T-helper 17 cell (primary cell): Measurements from ENCODE around the gene ALDH16A1. TPM values are rescaled to one million over a fixed set of nuclear protein-coding genes. Genes with fewer than 3 reads are reported as not detected.
"Not testable (repeated sequence)": the region's sequence is repeated elsewhere in the genome, so short reads cannot be mapped to it uniquely, and the experiment has no call there.

ENCODE experiments used
- ATAC-seq: fragments of 150-1000 bp; cut with Tn5 transposase; 2 replicates; pipeline ENCODE4 v1.10.0; 2021; ENCODE audit warnings: mild to moderate bottlenecking, moderate library complexity
- DNase-seq, 3 donors: peaks; one replicate each; pipeline versions ENCODE4 v3.0.0 to v3.0.0-alpha.2; 2020 to 2021
- H3K9me3 ChIP-seq: one replicate; pipeline ENCODE4 v1.7.0; 2013; ENCODE audit warnings: low read length, mild to moderate bottlenecking; ENCODE audit not compliant: control insufficient read depth, poor library complexity, severe bottlenecking
- H3K27ac Mint-ChIP-seq: one replicate; pipeline ENCODE4 v1.8.0; 2022; ENCODE audit warnings: mild to moderate bottlenecking, moderate library complexity, mixed read lengths
- H3K27me3 Mint-ChIP-seq: one replicate; pipeline ENCODE4 v1.8.0; 2022; ENCODE audit warnings: mixed read lengths
- H3K36me3 Mint-ChIP-seq: one replicate; pipeline ENCODE4 v1.8.0; 2022; ENCODE audit warnings: low read depth, mixed read lengths
- H3K4me1 Mint-ChIP-seq: one replicate; pipeline ENCODE4 v1.8.0; 2022; ENCODE audit warnings: mild to moderate bottlenecking, mixed read lengths
- H3K4me3 Mint-ChIP-seq: one replicate; pipeline ENCODE4 v1.8.0; 2022; ENCODE audit warnings: mild to moderate bottlenecking, moderate library complexity, mixed read lengths
- total RNA-seq, 4 donors: library from RNA in 2 of 4; stranded (reverse) in 2 of 4; gene quantifications; one replicate each; pipeline ENCODE4 v1.2.3 and lab custom pipeline; 2022 to 2026

Gene ALDH16A1
- total RNA-seq, 2 donors from 2014 or later = 34.8 to 38.0 TPM

DNA sequence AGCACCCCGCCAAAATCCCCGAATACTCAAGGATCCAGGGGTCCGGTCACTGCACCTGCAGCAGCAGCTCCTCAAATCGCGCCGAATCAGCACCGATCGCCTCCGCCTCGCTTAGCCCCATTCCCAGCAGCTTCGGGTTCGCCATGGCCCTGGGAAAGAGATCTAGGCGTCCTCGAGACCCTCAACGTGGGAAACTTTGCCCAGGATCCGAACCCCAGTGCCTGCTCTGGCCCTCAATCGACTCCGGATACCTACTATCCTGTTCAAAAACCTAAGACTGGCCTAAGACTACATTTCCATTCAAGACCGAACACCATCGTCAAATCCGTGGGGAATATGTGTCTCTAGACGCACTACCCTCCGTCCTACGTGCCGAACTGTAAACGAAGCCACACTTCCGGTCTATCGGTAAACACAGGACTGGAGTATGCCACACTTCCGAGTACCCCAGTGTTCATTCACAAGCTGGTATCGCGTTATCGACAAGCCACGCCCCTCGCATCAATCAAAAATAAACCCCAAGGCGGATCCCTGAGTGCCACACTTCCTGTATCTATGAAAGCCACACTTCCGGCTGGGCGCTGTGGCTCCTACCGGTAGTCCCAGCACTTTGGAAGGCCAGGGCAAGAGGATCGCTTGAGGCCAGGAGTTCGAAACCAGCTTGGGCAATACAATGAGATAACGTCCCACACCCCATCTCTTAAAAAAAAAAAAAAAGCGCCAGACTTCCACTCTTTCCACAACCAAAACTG is 1.4 kb upstream of the ALDH16A1 start, which contains the start of gene PIH1D1:
PIH1D1 (minus strand) TSS at position 385 of the 752 bp plus-strand sequence; CDS start at position 145, 240 bp downstream.
- Mint-ChIP-seq H3K4me3 (peak within 1 kb of the TSS; percentile 99), H3K36me3 (peaks cover 4% of the 10 kb centered on the region), H3K27ac (peak within 1 kb of the TSS; percentile 99), H3K4me1 (peaks cover 42% of the 10 kb centered on the region), H3K27me3 (no peaks in the 10 kb centered on the region)
- DNase-seq (peak; percentile 75 to 87 (median 83)), ATAC-seq (peak; percentile 62)
- H3K9me3 ChIP-seq = no peaks in the 10 kb centered on the region

DNA sequence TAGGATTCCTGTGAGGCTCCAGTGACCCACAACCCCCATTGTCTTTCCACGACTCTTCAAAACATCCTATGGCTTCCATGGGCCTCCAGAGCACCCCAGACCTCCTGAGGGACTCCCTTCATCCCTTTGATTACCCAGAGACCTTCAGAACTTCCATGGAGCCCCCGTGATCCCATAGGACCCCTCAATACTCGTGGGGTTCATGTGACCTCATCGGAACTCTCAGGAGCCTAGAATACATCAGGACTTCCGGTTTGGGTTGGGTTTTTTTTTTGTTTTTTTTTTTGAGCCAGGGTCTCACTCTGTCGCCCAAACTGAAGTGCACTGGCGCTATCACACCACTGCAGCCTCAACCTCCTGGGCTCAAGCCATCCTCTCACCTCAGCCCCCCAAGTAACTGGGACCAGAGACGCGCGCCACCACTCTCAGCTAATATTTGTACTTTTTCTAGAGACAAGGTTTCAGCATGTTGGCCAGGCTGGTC is 774 bp downstream of the ALDH16A1 start:
- peak overlapping the region; percentile 99 for H3K27ac Mint-ChIP-seq

DNA sequence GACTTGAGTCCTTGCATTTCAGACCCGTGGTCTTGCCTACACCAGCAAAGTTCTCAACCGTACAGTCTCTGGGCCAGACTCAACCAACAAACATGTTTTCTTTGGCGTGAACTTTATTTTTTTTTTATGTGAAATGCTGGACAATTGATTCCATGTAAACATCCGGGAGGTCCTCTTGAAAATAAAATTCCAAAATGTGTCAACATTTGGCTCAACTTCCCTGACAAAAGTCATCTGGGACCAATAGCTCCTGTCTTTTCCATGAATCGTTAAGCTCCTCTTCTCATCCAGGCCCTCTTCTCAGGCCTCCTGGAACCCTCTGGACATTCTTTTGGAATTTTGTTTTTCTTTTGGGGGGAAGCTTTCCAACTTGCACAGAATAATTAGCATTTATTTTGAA is 2.7 kb downstream of the ALDH16A1 start:
- no peak overlapping the region for H3K4me3 Mint-ChIP-seq
- H3K9me3 ChIP-seq = no peaks in the 10 kb centered on the region
- H3K36me3 Mint-ChIP-seq = peaks cover 4% of the 10 kb centered on the region
- peaks cover 37% of the 10 kb centered on the region for H3K4me1 Mint-ChIP-seq
- DNase-seq (no peak), ATAC-seq (no peak)
- peak overlapping the region; percentile 90 for H3K27ac Mint-ChIP-seq
- H3K27me3 Mint-ChIP-seq = no peaks in the 10 kb centered on the region

More for the DNA sequence above, 774 bp downstream of the ALDH16A1 start:
- ATAC-seq (no peak), DNase-seq (no peak)
- peaks cover 45% of the 10 kb centered on the region for H3K4me1 Mint-ChIP-seq
- H3K4me3 Mint-ChIP-seq = peak overlapping the region; percentile 96
- no peaks in the 10 kb centered on the region for H3K9me3 ChIP-seq
- peaks cover 4% of the 10 kb centered on the region for H3K36me3 Mint-ChIP-seq
- H3K27me3 Mint-ChIP-seq = no peaks in the 10 kb centered on the region

DNA sequence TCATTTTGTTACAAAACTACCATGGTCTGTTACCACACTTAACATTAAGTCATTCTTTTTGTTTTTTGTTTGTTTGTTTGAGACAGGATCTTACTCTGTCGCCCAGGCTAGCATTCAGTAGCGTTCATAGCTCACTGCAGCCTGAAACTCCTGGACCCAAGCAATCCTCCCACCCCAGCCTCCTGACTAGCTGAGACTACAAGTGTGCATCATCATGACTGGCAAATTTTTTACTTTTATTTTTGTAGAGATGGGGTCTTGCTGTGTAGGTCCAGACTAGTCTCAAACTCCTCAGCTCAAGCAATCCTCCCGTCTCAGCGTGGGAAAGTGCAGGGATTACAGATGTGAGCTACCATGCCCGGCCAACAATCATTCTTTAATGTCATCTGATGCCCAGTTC is 3.3 kb downstream of the ALDH16A1 start:
- Mint-ChIP-seq H3K27me3 (no peaks in the 10 kb centered on the region), H3K27ac (peak overlapping the region; percentile 90), H3K4me3 (peak overlapping the region; percentile 55), H3K4me1 (peaks cover 35% of the 10 kb centered on the region), H3K36me3 (peaks cover 4% of the 10 kb centered on the region)
- ATAC-seq = no peak
- H3K9me3 ChIP-seq = no peaks in the 10 kb centered on the region
- DNase-seq = no peak

DNA sequence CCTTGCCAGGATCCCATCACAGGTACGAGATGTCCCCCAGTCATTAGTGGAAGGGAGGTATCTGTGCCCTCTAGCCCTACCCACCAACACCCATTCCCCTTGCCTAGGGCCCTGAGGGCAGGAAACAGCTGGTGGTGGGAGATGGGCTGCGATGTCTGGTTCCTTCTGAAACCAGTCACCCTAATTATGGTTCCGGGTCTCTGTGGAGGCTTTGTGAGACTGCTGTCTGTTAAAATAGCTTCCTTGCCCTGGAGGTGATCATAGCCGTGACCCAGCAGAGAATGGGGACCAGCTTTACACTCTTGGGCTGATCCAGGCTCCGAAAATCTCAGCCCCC is 5.5 kb downstream of the ALDH16A1 start:
- H3K9me3 ChIP-seq = no peaks in the 10 kb centered on the region
- H3K4me1 Mint-ChIP-seq = peaks cover 20% of the 10 kb centered on the region
- H3K27me3 Mint-ChIP-seq = no peaks in the 10 kb centered on the region
- ATAC-seq (peak; percentile 32), DNase-seq (no peak)
- peak overlapping the region; percentile 90 for H3K27ac Mint-ChIP-seq
- H3K4me3 Mint-ChIP-seq = peak overlapping the region; percentile 67
- no peaks in the 10 kb centered on the region for H3K36me3 Mint-ChIP-seq

DNA sequence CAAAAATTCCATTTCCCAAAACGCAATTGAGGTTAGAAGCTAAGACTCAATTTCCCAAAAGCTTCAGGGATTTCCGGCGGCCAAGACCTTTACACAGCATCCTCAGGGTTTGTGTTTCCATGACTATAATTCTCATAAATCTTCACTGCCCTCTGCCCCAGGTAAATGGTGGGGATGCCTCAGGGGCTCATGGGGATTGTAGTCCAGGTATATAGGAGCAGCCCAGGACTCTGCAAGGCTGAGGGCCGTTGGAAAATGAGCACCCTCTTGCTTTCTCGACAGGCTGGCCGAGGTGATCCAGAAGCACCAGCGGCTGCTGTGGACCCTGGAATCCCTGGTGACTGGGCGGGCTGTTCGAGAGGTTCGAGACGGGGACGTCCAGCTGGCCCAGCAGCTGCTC is 6.4 kb downstream of the ALDH16A1 start:
- Mint-ChIP-seq H3K27me3 (no peaks in the 10 kb centered on the region), H3K27ac (peak overlapping the region; percentile 90), H3K4me3 (no peak overlapping the region), H3K4me1 (peaks cover 13% of the 10 kb centered on the region), H3K36me3 (no peaks in the 10 kb centered on the region)
- ATAC-seq (no peak), DNase-seq (no peak)
- H3K9me3 ChIP-seq = no peaks in the 10 kb centered on the region

DNA sequence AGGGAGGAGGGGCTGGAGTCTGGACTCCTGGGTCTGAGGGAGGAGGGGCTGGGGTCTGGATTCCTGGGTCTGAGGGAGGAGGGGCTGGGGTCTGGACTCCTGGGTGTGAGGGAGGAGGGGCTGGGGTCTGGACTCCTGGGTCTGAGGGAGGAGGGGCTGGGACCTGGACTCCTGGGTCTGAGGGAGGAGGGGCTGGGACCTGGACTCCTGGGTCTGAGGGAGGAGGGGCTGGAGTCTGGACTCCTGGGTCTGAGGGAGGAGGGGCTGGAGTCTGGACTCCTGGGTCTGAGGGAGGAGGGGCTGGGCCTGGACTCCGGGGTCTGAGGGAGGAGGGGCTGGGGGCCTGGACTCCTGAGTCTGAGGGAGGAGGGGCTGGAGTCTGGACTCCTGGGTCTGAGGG is 8.1 kb downstream of the ALDH16A1 start:
- not testable (repeated sequence) for ATAC-seq, H3K27me3 Mint-ChIP-seq, H3K4me3 Mint-ChIP-seq, H3K9me3 ChIP-seq, DNase-seq, H3K36me3 Mint-ChIP-seq, H3K27ac Mint-ChIP-seq
- peaks cover 15% of the 10 kb centered on the region for H3K4me1 Mint-ChIP-seq

DNA sequence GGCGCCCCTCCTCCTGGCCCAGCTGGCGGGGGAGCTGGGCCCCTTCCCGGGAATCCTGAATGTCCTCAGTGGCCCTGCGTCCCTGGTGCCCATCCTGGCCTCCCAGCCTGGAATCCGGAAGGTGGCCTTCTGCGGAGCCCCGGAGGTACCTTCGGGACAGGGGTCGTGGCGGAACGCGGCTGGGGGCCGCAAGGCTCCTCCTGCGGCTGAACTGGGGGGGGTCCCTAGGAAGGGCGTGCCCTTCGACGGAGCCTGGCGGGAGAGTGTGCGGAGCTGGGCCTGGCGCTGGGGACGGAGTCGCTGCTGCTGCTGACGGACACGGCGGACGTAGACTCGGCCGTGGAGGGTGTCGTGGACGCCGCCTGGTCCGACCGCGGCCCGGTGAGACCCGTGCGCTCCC is 8.6 kb downstream of the ALDH16A1 start:
- Mint-ChIP-seq H3K4me3 (no peak overlapping the region), H3K27me3 (no peaks in the 10 kb centered on the region), H3K36me3 (no peaks in the 10 kb centered on the region), H3K4me1 (peaks cover 13% of the 10 kb centered on the region), H3K27ac (peak overlapping the region; percentile 39)
- H3K9me3 ChIP-seq = no peaks in the 10 kb centered on the region
- ATAC-seq = no peak
- DNase-seq = no peak

DNA sequence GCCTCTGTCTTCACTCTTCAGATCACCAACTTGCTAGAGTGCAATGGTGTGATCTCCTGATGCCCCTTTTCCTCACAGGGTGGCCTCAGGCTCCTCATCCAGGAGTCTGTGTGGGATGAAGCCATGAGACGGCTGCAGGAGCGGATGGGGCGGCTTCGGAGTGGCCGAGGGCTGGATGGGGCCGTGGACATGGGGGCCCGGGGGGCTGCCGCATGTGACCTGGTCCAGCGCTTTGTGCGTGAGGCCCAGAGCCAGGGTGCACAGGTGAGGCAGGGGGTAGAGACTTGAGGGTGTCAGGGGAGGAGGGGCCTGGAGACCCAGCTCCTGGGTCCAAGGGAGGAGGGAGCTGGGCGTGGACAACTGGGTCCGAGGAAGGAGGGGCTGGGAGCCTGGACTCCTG is 9.5 kb downstream of the ALDH16A1 start:
- DNase-seq (no peak), ATAC-seq (no peak)
- Mint-ChIP-seq H3K27ac (peak overlapping the region; percentile 39), H3K4me1 (peaks cover 9% of the 10 kb centered on the region), H3K27me3 (no peaks in the 10 kb centered on the region), H3K4me3 (no peak overlapping the region), H3K36me3 (no peaks in the 10 kb centered on the region)
- no peaks in the 10 kb centered on the region for H3K9me3 ChIP-seq

DNA sequence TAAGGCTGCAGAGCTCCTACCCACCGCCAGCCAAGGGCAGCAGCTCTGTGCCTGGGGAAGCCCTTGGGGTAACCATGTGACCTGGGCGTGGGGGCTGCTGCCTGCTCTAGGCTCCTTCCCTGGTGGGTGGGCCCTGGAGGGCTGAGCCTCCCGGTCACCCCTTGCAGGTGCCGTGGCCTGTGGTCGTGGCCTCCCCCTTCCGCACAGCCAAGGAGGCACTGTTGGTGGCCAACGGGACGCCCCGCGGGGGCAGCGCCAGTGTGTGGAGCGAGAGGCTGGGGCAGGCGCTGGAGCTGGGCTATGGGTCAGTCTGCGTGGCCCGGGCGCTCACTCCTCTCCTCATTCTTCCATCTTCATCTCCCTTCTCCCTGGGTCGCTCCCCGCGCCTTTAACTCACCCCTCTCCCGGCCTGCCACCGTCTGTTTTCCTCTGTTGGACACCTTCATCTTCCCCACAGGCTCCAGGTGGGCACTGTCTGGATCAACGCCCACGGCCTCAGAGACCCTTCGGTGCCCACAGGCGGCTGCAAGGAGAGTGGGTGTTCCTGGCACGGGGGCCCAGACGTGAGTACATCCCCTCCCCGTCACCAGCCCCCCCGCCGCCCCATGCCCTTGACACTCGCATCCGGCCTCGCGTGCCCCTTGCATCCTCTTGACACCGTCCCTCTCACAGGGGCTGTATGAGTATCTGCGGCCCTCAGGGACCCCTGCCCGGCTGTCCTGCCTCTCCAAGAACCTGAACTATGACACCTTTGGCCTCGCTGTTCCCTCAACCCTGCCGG is 11.1 kb downstream of the ALDH16A1 start:
- Mint-ChIP-seq H3K4me1 (peaks cover 7% of the 10 kb centered on the region), H3K27me3 (no peaks in the 10 kb centered on the region), H3K4me3 (no peak overlapping the region), H3K27ac (peak overlapping the region; percentile 91), H3K36me3 (peaks cover 3% of the 10 kb centered on the region)
- ATAC-seq (no peak), DNase-seq (no peak)
- no peaks in the 10 kb centered on the region for H3K9me3 ChIP-seq

DNA sequence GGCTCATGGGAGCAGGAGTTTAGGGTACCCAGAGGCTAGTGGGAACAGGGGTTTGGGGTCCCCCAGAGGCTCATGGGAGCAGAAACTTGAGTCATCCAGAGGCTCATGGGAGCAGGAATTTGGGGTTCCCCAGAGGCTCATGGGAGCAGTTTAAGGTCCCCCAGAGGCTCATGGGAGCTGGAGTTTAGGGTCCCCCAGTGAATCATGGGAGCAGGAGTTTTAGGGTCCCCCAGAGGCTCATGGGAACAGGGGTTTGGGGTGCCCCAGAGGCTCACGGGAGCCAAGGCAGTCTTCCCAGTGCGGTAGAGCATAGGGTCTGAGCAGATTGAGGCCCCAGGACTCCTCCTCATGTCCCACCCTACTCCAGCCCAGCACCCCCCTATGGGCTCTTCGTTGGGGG is 12.3 kb downstream of the ALDH16A1 start:
- peaks cover 3% of the 10 kb centered on the region for H3K36me3 Mint-ChIP-seq
- H3K27ac Mint-ChIP-seq = peak overlapping the region; percentile 91
- ATAC-seq (no peak), DNase-seq (no peak)
- H3K9me3 ChIP-seq = no peaks in the 10 kb centered on the region
- no peak overlapping the region for H3K4me3 Mint-ChIP-seq
- no peaks in the 10 kb centered on the region for H3K27me3 Mint-ChIP-seq
- peaks cover 14% of the 10 kb centered on the region for H3K4me1 Mint-ChIP-seq

DNA sequence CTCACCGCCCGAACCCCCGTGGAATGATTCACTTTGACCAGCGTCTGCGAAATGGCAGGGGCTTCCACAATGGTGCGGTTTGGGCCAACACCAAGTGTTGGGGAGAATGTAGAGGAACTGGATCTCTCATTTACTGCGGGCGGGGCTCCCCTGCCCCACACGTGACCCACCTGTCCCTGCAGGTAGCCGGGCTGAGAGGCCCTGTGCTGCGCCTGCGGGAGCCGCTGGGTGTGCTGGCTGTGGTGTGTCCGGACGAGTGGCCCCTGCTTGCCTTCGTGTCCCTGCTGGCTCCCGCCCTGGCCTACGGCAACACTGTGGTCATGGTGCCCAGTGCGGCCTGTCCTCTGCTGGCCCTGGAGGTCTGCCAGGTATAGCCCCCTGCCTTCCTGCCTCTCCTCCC is 15.2 kb downstream of the ALDH16A1 start:
- Mint-ChIP-seq H3K27ac (peak overlapping the region; percentile 96), H3K4me1 (peaks cover 21% of the 10 kb centered on the region), H3K27me3 (no peaks in the 10 kb centered on the region), H3K36me3 (peaks cover 3% of the 10 kb centered on the region), H3K4me3 (no peak overlapping the region)
- ATAC-seq (no peak), DNase-seq (no peak)
- no peaks in the 10 kb centered on the region for H3K9me3 ChIP-seq

DNA sequence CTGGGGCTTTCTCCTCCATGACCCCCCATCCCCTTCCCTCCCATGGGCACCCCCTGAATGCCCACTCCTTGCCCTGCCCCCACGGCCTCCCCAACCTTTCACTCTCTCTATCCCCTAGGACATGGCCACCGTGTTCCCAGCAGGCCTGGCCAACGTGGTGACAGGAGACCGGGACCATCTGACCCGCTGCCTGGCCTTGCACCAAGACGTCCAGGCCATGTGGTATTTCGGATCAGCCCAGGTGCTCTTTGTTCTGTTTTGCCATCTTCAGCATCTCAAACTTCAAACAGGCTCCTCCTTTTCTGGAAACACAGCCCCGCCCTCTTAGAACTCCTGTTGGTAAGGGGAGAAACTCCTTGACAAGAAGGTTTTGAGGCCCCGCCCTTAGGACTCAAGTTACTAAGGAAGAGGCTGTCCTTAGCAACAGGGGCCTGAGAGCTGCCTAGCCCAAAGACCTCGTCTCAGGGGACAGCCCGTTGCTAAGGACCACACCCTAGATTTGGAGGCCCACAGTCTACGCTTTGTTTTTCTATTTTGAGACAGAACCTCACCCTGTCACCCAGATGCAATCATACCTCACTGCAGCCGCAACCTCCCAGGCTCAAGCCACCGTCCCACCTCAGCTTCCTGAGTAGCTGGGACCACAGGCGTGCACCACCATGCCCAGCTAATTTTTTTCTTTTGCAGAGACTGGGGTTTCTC is 15.9 kb downstream of the ALDH16A1 start:
- Mint-ChIP-seq H3K36me3 (peaks cover 3% of the 10 kb centered on the region), H3K27ac (peak overlapping the region; percentile 96), H3K4me1 (peaks cover 23% of the 10 kb centered on the region), H3K27me3 (no peaks in the 10 kb centered on the region), H3K4me3 (peak overlapping the region; percentile 88)
- H3K9me3 ChIP-seq = no peaks in the 10 kb centered on the region
- ATAC-seq = peak; percentile 83
- DNase-seq = peak; percentile 67 to 86 (median 85)
